Measurements from ENCODE around the gene ZNF99. TPM values are rescaled to one million over a fixed set of nuclear protein-coding genes. Genes with fewer than 3 reads are reported as not detected.
"Not testable (repeated sequence)": the region's sequence is repeated elsewhere in the genome, so short reads cannot be mapped to it uniquely, and the experiment has no call there.

Gene ZNF99
- total RNA-seq, 4 donors from 2014 or later, result under 0.01 to 0.27 (median 0.02) TPM; not detected in 1

DNA sequence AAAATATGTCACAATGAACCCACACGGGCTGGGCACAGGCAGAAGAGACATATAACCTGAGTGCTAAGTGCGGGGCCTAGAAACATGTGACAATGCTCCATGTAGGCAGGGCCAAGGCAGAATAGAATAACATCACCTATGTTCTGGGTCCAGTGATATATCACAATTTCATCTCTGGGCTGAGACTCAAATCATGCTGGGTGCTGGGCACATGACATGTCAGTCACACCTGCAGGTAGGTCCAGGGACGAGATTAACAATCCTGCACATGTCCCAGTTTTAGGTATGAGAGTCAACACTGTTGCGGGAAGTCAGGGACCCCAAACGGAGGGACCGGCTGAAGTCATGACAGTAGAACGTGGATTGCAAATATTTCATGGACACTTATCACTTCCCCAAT lies 50.3 kb downstream of the ZNF99 start:
- Histone ChIP-seq H3K36me3 (no peaks in the 10 kb centered on the region), H3K27ac (no peak overlapping the region), H3K9me3 (peaks cover 0 to 9% (median 0%) of the 10 kb centered on the region in 3 donors), H3K4me3 (no peak overlapping the region), H3K4me1 (no peaks in the 10 kb centered on the region), H3K27me3 (no peaks in the 10 kb centered on the region)
- ATAC-seq, result no peak
- TF ChIP-seq POLR2A (IDR thresholded peaks at IDR 0.05) (no peak), POLR2AphosphoS5 (IDR thresholded peaks at IDR 0.05) (no peak), EP300 (IDR thresholded peaks at IDR 0.05) (no peak)
- TF ChIP-seq, protein P1, sequence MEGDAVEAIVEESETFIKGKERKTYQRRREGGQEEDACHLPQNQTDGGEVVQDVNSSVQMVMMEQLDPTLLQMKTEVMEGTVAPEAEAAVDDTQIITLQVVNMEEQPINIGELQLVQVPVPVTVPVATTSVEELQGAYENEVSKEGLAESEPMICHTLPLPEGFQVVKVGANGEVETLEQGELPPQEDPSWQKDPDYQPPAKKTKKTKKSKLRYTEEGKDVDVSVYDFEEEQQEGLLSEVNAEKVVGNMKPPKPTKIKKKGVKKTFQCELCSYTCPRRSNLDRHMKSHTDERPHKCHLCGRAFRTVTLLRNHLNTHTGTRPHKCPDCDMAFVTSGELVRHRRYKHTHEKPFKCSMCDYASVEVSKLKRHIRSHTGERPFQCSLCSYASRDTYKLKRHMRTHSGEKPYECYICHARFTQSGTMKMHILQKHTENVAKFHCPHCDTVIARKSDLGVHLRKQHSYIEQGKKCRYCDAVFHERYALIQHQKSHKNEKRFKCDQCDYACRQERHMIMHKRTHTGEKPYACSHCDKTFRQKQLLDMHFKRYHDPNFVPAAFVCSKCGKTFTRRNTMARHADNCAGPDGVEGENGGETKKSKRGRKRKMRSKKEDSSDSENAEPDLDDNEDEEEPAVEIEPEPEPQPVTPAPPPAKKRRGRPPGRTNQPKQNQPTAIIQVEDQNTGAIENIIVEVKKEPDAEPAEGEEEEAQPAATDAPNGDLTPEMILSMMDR (IDR thresholded peaks at IDR 0.05), result no peak
- WGBS, 2 donors (ENCODE audit: low coverage in 1 of 2), result 75 to 88% methylated on average over 4 to 7 of the region's 7 CpGs

DNA sequence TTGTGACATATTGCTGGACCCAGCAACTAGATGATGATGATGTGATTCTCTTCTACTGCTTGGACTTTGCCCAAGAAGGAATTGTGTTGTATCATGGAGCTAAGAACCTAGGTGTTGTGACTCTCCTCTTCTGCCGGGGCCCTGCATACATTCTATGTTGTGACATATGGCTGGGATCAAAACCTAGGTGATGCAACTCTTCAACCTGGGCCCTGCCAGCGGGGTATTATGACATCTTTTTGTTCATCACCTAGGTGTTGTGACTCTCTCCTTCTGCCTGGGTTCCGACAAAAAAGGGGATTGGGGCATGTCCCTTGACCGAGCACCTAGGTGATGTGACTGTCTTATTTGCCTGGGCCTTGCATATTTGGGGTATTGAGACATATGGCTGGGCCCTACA lies 55.7 kb downstream of the ZNF99 start:
- not testable (repeated sequence) for H3K9me3 ChIP-seq, H3K4me3 ChIP-seq, H3K36me3 ChIP-seq, ATAC-seq, H3K27ac ChIP-seq, H3K4me1 ChIP-seq, H3K27me3 ChIP-seq
- WGBS, 2 donors (ENCODE audit: low coverage in 1 of 2), result 80% methylated on average over 2 of the region's 4 CpGs; no CpG with 5 or more reads in 1 of the 2 donors

DNA sequence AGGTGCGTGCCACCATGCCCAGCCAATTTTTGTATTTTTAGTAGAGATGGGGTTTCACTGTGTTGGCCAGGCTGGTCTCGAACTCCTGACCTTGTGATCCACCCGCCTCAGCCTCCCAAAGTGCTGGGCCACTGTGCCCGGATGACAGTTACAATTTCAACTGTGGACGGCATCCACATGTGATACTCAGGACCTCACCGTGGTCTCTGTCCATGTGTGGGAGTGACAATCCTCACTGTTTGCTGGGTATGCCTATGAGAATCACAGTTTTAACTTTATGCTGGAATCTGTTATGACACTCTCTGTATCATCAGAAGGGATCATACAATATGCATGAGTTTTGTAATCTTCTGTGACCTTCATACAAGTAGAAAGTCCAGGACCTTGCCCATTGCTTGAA lies 62.4 kb downstream of the ZNF99 start:
- H3K9me3 ChIP-seq, ATAC-seq, H3K27ac ChIP-seq, H3K36me3 ChIP-seq, H3K4me3 ChIP-seq, H3K27me3 ChIP-seq, H3K4me1 ChIP-seq: not testable (repeated sequence)
- WGBS, 2 donors (ENCODE audit: low coverage in 1 of 2), result 90 to 96% methylated on average over 2 to 5 of the region's 6 CpGs

DNA sequence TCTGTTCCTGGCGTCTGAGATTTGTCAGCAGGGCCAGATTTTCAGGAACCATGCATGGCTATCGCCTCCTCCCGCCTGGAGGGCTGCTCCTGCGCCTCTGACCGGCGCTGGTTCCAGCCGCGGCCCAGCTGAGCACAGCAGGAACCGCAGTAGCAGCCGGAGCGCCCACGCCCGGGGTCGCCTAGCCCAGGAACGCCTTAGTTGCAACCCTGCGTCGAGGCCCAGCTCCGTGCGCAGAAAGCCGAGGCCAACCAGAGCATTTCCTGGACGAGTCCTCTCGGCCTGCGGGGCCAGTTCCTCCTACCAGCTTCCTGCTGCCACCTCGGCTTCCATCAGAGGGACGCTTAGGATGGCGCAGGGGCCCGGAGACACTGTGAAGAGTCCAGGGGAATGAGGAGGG lies 75.0 kb downstream of the ZNF99 start:
- Histone ChIP-seq H3K9me3 (peaks cover 0 to 24% (median 0%) of the 10 kb centered on the region in 3 donors), H3K36me3 (no peaks in the 10 kb centered on the region), H3K4me1 (no peaks in the 10 kb centered on the region), H3K4me3 (no peak overlapping the region), H3K27me3 (peaks cover 4% of the 10 kb centered on the region), H3K27ac (no peak overlapping the region)
- TF ChIP-seq EP300 (IDR thresholded peaks at IDR 0.05) (no peak), POLR2A (IDR thresholded peaks at IDR 0.05) (no peak), POLR2AphosphoS5 (IDR thresholded peaks at IDR 0.05) (no peak)
- TF ChIP-seq, protein P1 (IDR thresholded peaks at IDR 0.05), result no peak
- ATAC-seq, result no peak
- 53% methylated on average over 2 of the region's 27 CpGs; no CpG with 5 or more reads in 1 of the 2 donors for WGBS, 2 donors (ENCODE audit: low coverage in 1 of 2)

DNA sequence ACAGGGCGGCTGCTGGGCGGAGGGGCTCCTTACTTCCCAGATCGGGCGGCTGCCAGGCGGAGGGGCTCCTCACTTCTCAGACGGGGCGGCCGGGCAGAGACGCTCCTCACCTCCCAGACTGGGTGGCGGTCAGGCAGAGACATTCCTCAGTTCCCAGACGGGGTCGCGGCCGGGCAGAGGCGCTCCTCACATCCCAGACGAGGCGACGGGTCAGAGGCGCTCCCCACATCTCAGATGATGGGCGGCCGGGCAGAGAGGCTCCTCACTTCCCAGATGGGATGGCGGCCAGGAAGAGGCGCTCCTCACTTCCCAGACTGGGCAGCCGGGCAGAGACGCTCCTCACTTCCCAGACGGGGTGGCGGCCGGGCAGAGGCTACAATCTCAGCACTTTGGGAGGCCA lies 80.9 kb downstream of the ZNF99 start:
- H3K27ac ChIP-seq, H3K4me3 ChIP-seq, H3K36me3 ChIP-seq, H3K4me1 ChIP-seq, ATAC-seq, H3K27me3 ChIP-seq: not testable (repeated sequence)
- H3K9me3 ChIP-seq, result peaks cover 0 to 41% (median 0%) of the 10 kb centered on the region in 3 donors
- no CpG with 5 or more reads among the region's 28 CpGs for WGBS, 2 donors (ENCODE audit: low coverage in 1 of 2)

DNA sequence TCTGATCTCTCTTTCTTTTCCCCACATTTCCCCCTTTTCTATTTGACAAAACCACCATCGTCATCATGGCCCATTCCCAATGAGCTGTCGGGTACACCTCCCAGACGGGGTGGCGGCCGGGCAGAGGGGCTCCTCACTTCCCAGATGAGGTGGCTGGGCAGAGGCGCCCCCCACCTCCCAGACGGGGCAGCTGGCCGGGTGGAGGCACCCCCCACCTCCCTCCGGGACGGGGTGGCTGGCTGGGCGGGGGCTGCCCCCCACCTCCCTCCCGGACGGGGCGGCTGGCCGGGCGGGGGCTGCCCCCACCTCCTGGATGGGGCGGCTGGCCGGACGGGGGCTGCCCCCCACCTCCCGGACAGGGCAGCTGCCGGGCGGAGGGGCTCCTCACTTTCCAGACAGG lies 81.3 kb downstream of the ZNF99 start:
- not testable (repeated sequence) for H3K4me3 ChIP-seq, H3K27ac ChIP-seq, H3K27me3 ChIP-seq, H3K36me3 ChIP-seq, ATAC-seq, H3K4me1 ChIP-seq
- H3K9me3 ChIP-seq, result peaks cover 0 to 37% (median 0%) of the 10 kb centered on the region in 3 donors
- no CpG with 5 or more reads among the region's 22 CpGs for WGBS, 2 donors (ENCODE audit: low coverage in 1 of 2)

Small RNAs within 50 kb of the gene (small RNA-seq; reads per million reads assigned to genes)
- 0 reads per million in 4 donors for gene AC008626.1
- gene AC008626.2, result 0 reads per million in 4 donors

Other genes with a start within 250 kb of the ZNF99 start
- gene ZNF492, start 149.8 kb downstream of the ZNF99 start, total RNA-seq, result under 1 TPM; 0.05 to 0.42 (median 0.21) TPM
- not detected for gene ZNF723, start 48.1 kb upstream of the ZNF99 start, total RNA-seq
- 10 to 100 TPM in 1 of 4 donors, 1 to 10 TPM in 3; 2.6 to 10.6 (median 4.6) TPM for gene ZNF728, start 219.0 kb upstream of the ZNF99 start, total RNA-seq